Mesenchymal stem cell (in vitro differentiated cells and primary cell): ENCODE measurements around the gene OR2AK2. TPM values are rescaled to one million over a fixed set of nuclear protein-coding genes. Genes with fewer than 3 reads are reported as not detected.

Source experiments
- DNase-seq: peaks from one replicate; pipeline ENCODE4 v3.0.0-alpha.2; 2013
- H2AFZ ChIP-seq: one replicate; pipeline ENCODE4 v1.6.1; 2013; ENCODE audit warnings: low read depth, mild to moderate bottlenecking, control low read depth, inconsistent platforms, low read length, moderate library complexity
- H2AK5ac ChIP-seq: 2 replicates; pipeline ENCODE4 v1.6.1; 2013; ENCODE audit warnings: low read length, moderate library complexity, mild to moderate bottlenecking, inconsistent platforms; ENCODE audit not compliant: severe bottlenecking
- H2BK120ac ChIP-seq: one replicate; pipeline ENCODE4 v1.6.1; 2013; ENCODE audit warnings: low read depth, mild to moderate bottlenecking, inconsistent platforms, low read length, moderate library complexity
- H2BK12ac ChIP-seq, 2 experiments: one replicate each; pipeline ENCODE4 v1.6.1; 2013; ENCODE audit warnings: inconsistent platforms in 2 of 2, low read length in 2 of 2, mild to moderate bottlenecking in 2 of 2, moderate library complexity in 2 of 2, control low read depth in 1 of 2
- H2BK15ac ChIP-seq: one replicate; pipeline ENCODE4 v1.6.1; 2013; ENCODE audit warnings: mild to moderate bottlenecking, low read depth, inconsistent platforms; ENCODE audit not compliant: poor library complexity, severe bottlenecking
- H2BK5ac ChIP-seq: 2 replicates; pipeline ENCODE4 v1.6.1; 2013; ENCODE audit warnings: low read depth, mild to moderate bottlenecking, low read length, control low read depth, inconsistent platforms; ENCODE audit not compliant: poor library complexity, severe bottlenecking
- H3K14ac ChIP-seq, 2 experiments: one replicate each; pipeline ENCODE4 v1.6.1; 2013; ENCODE audit warnings: inconsistent platforms in 2 of 2, low read length in 2 of 2, control low read depth in 1 of 2, mild to moderate bottlenecking in 1 of 2, moderate library complexity in 1 of 2
- H3K18ac ChIP-seq, 2 experiments: one replicate each; pipeline ENCODE4 v1.6.1; 2013; ENCODE audit warnings: inconsistent platforms in 2 of 2, low read length in 2 of 2, control low read depth in 1 of 2, low read depth in 1 of 2, mild to moderate bottlenecking in 1 of 2
- H3K23ac ChIP-seq, 2 experiments: one replicate each; pipeline ENCODE4 v1.6.1; 2013; ENCODE audit warnings: inconsistent platforms in 2 of 2, low read length in 2 of 2, mild to moderate bottlenecking in 2 of 2, moderate library complexity in 2 of 2, control low read depth in 1 of 2
- H3K27ac ChIP-seq: 2 replicates; pipeline ENCODE4 v1.5.1; 2013; ENCODE audit warnings: mild to moderate bottlenecking, moderate library complexity, low read length, control low read depth, inconsistent platforms; ENCODE audit not compliant: poor library complexity, severe bottlenecking
- H3K27me3 ChIP-seq, 2 experiments: 2 replicates each; pipeline versions ENCODE4 v1.6.1 to v1.7.0; 2013; ENCODE audit warnings: low read length in 2 of 2, mild to moderate bottlenecking in 2 of 2, moderate library complexity in 2 of 2, control low read depth in 1 of 2, inconsistent platforms in 1 of 2; ENCODE audit not compliant: control insufficient read depth in 1 of 2, insufficient read depth in 1 of 2
- H3K36me3 ChIP-seq, 2 experiments: 2 replicates each; pipeline versions ENCODE4 v1.6.1 to v1.7.0; 2013; ENCODE audit warnings: low read length in 2 of 2, control low read depth in 1 of 2, inconsistent platforms in 1 of 2, low read depth in 1 of 2, mild to moderate bottlenecking in 1 of 2; ENCODE audit not compliant: insufficient read depth in 2 of 2, control insufficient read depth in 1 of 2
- H3K4ac ChIP-seq, 2 experiments: one replicate each; pipeline ENCODE4 v1.6.1; 2013; ENCODE audit warnings: inconsistent platforms in 2 of 2, low read length in 2 of 2, mild to moderate bottlenecking in 2 of 2, moderate library complexity in 2 of 2, control low read depth in 1 of 2, low read depth in 1 of 2
- H3K4me1 ChIP-seq: 2 replicates; pipeline ENCODE4 v1.6.1; 2013; ENCODE audit warnings: low read depth, low read length, control low read depth; ENCODE audit not compliant: control insufficient read depth, insufficient read depth
- H3K4me2 ChIP-seq: 2 replicates; pipeline ENCODE4 v1.6.1; 2013; ENCODE audit warnings: low read length, mild to moderate bottlenecking, inconsistent platforms; ENCODE audit not compliant: poor library complexity, severe bottlenecking
- H3K4me3 ChIP-seq, 2 experiments: 2 replicates each; pipeline versions ENCODE4 v1.5.1 to v1.7.0; 2013; ENCODE audit warnings: low read length in 2 of 2, mild to moderate bottlenecking in 2 of 2, control low read depth in 1 of 2, low read depth in 1 of 2; ENCODE audit not compliant: insufficient read depth in 1 of 2
- H3K79me1 ChIP-seq: replicated peaks from 2 replicates; pipeline ENCODE4 v1.6.1; 2013; ENCODE audit warnings: mild to moderate bottlenecking, control low read depth, low read length, inconsistent platforms; ENCODE audit not compliant: poor library complexity, severe bottlenecking
- H3K9ac ChIP-seq: 2 replicates; pipeline ENCODE4 v1.7.0; 2013; ENCODE audit warnings: mild to moderate bottlenecking, low read length, moderate library complexity
- H3K9me3 ChIP-seq: 2 replicates; pipeline ENCODE4 v1.7.0; 2013; ENCODE audit warnings: mild to moderate bottlenecking, low read length; ENCODE audit not compliant: control insufficient read depth
- H4K8ac ChIP-seq: one replicate; pipeline ENCODE4 v1.6.1; 2013; ENCODE audit warnings: inconsistent platforms, mild to moderate bottlenecking, low read length, moderate library complexity
- H4K91ac ChIP-seq: one replicate; pipeline ENCODE4 v1.6.1; 2013; ENCODE audit warnings: mild to moderate bottlenecking, low read length, inconsistent platforms
- WGBS: methylation state at CpG from one replicate; pipeline ENCODE4 v1.1.7; 2013; ENCODE audit warnings: mixed read lengths; 5-methylcytosine and 5-hydroxymethylcytosine counted together
- polyA plus RNA-seq, 2 experiments: library from polyadenylated mRNA; stranded (reverse); fragments of 200-250 nt; gene quantifications; one replicate each; pipeline ENCODE4 v1.2.3, GENCODE V29; 2013

Gene OR2AK2, protein sequence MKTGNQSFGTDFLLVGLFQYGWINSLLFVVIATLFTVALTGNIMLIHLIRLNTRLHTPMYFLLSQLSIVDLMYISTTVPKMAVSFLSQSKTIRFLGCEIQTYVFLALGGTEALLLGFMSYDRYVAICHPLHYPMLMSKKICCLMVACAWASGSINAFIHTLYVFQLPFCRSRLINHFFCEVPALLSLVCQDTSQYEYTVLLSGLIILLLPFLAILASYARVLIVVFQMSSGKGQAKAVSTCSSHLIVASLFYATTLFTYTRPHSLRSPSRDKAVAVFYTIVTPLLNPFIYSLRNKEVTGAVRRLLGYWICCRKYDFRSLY
- not detected for polyA plus RNA-seq (2013, experiment 1 of 2)
- polyA plus RNA-seq (2013, experiment 2 of 2), result not detected

DNA sequence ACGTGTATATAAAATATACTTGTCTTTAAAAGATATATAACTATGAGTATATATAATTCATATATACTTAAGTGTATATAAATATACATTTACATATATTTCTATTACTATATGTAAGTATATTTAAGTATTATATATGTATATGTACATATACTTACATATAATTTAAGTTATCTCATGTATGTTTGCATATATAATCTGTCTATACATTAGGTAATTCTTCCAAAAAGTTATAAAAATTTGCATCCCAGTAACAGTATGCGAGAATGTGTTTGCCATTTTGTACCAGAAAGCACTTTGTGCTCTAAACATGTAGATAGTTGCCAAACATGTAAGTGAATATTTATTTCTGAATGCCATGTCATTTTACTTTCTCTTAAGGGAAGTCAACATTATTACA is at the start of gene OR2AK2:
OR2AK2 (plus strand) TSS at position 301 of the 400 bp plus-strand sequence. CDS start 144 bp downstream, outside the sequence.
- no peaks in the 10 kb centered on the region for H3K27me3 ChIP-seq
- WGBS, result no CpG with 5 or more reads among the region's 2 CpGs
- no peaks in the 10 kb centered on the region for H3K4me1 ChIP-seq

GRCh38 chr1:247919952-247920351 is 45.1 kb upstream of the OR2AK2 start, which contains the start of gene OR2T8:
Gene OR2T8 (plus strand): TSS chr1:247920252. CDS start chr1:247921018, 766 bp downstream.
- Histone ChIP-seq H2BK12ac (no peak within 1 kb of the TSS), H3K18ac (no peak within 1 kb of the TSS), H2AK5ac (no peak within 1 kb of the TSS), H4K8ac (no peak within 1 kb of the TSS), H2BK15ac (no peak within 1 kb of the TSS), H3K14ac (no peak within 1 kb of the TSS), H2BK5ac (no peak within 1 kb of the TSS), H3K27me3 (no peaks in the 10 kb centered on the region), H3K23ac (no peak within 1 kb of the TSS), H3K4me2 (no peak within 1 kb of the TSS), H3K4me1 (no peaks in the 10 kb centered on the region), H3K4ac (no peak within 1 kb of the TSS), H3K27ac (no peak within 1 kb of the TSS), H2AFZ (no peak within 1 kb of the TSS), H2BK120ac (no peak within 1 kb of the TSS), H3K79me1 (no peaks in the 10 kb centered on the region), H3K9ac (no peak within 1 kb of the TSS), H3K9me3 (peaks cover 8% of the 10 kb centered on the region), H3K4me3 (no peak within 1 kb of the TSS), H4K91ac (no peak within 1 kb of the TSS), H3K36me3 (no peaks in the 10 kb centered on the region)
- WGBS, result no CpG with 5 or more reads among the region's 2 CpGs
- DNase-seq, result no peak

More for the DNA sequence above, at the start of gene OR2AK2:
- Histone ChIP-seq H2AFZ (no peak within 1 kb of the TSS), H2BK120ac (no peak within 1 kb of the TSS), H3K4ac (no peak within 1 kb of the TSS), H3K9me3 (peaks cover 21% of the 10 kb centered on the region), H2BK15ac (no peak within 1 kb of the TSS), H4K91ac (no peak within 1 kb of the TSS), H3K14ac (no peak within 1 kb of the TSS), H3K4me2 (no peak within 1 kb of the TSS), H3K27ac (no peak within 1 kb of the TSS), H2BK5ac (no peak within 1 kb of the TSS), H3K18ac (no peak within 1 kb of the TSS), H2AK5ac (no peak within 1 kb of the TSS), H2BK12ac (no peak within 1 kb of the TSS), H3K9ac (no peak within 1 kb of the TSS), H3K79me1 (no peaks in the 10 kb centered on the region), H4K8ac (no peak within 1 kb of the TSS), H3K4me3 (no peak within 1 kb of the TSS), H3K36me3 (no peaks in the 10 kb centered on the region), H3K23ac (no peak within 1 kb of the TSS)
- no peak for DNase-seq

DNA sequence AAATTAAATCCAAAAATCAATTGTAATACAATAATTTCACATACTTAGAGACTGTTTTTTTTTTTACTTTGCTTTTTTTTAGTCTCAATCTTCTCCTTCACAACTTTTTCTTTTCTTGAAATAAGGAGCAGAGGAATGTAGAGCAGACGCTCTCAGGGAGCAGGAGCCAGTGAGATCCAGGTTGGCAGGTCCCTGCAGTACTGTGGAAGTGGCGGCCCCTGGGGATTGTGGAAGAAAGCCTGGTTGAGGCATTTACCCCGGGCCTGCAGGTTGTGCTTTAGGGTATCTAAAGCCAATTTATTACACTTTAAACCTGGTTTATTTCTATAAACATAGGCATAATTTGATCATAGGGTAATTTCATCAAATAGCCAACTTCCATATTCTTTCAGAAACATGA is 41.1 kb upstream of the OR2AK2 start:
- Histone ChIP-seq H3K9me3 (peaks cover 9% of the 10 kb centered on the region), H2BK5ac (no peak overlapping the region), H3K9ac (no peak overlapping the region), H3K27ac (no peak overlapping the region), H3K14ac (no peak overlapping the region), H3K4me2 (no peak overlapping the region), H2BK12ac (no peak overlapping the region), H3K36me3 (no peaks in the 10 kb centered on the region), H2BK120ac (no peak overlapping the region), H3K4me3 (no peak overlapping the region), H3K79me1 (no peaks in the 10 kb centered on the region), H2BK15ac (no peak overlapping the region), H3K4me1 (no peaks in the 10 kb centered on the region), H2AK5ac (no peak overlapping the region), H2AFZ (no peak overlapping the region), H3K4ac (no peak overlapping the region), H3K27me3 (no peaks in the 10 kb centered on the region), H4K8ac (no peak overlapping the region), H3K23ac (no peak overlapping the region), H4K91ac (no peak overlapping the region), H3K18ac (no peak overlapping the region)
- WGBS, result 43% methylated on average over 1 of the region's 3 CpGs
- DNase-seq, result no peak

DNA sequence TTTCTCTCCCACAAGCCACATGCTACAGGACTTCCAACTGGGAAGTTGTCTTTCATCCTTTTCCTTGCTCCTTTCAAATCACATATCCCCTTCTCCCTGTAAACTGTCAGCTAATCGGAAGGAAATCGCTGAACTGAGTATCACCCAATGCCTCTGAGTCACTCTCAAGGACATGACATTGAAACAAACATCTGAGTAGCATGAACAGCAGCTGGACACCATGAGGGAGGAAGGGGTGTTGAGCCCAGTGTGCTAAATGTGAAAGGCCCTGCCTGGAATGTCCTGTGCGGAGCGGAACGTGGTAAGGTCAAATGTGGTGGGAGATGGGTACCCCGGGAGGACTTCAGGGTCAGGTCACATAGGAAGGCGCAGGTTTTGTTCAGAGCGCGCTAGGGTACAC is 40.2 kb upstream of the OR2AK2 start, which contains the start of gene OR2AJ1:
OR2AJ1 (plus strand) TSS at position 22 of the 400 bp plus-strand sequence. CDS start 8,880 bp downstream, outside the sequence.
- Histone ChIP-seq H2AFZ (no peak within 1 kb of the TSS), H3K14ac (no peak within 1 kb of the TSS), H4K91ac (no peak within 1 kb of the TSS), H3K79me1 (no peaks in the 10 kb centered on the region), H3K9ac (no peak within 1 kb of the TSS), H3K27ac (no peak within 1 kb of the TSS), H3K4me1 (no peaks in the 10 kb centered on the region), H3K4me2 (no peak within 1 kb of the TSS), H4K8ac (no peak within 1 kb of the TSS), H2BK12ac (no peak within 1 kb of the TSS), H2BK15ac (no peak within 1 kb of the TSS), H2AK5ac (no peak within 1 kb of the TSS), H3K18ac (no peak within 1 kb of the TSS), H3K36me3 (no peaks in the 10 kb centered on the region), H3K4me3 (no peak within 1 kb of the TSS), H3K27me3 (no peaks in the 10 kb centered on the region), H2BK120ac (no peak within 1 kb of the TSS), H3K23ac (no peak within 1 kb of the TSS), H2BK5ac (no peak within 1 kb of the TSS), H3K9me3 (peaks cover 11% of the 10 kb centered on the region), H3K4ac (no peak within 1 kb of the TSS)
- no peak for DNase-seq
- WGBS, result 76% methylated on average over 9 of the region's 9 CpGs
